ENCODE measurements around the gene OTOS.

DNA sequence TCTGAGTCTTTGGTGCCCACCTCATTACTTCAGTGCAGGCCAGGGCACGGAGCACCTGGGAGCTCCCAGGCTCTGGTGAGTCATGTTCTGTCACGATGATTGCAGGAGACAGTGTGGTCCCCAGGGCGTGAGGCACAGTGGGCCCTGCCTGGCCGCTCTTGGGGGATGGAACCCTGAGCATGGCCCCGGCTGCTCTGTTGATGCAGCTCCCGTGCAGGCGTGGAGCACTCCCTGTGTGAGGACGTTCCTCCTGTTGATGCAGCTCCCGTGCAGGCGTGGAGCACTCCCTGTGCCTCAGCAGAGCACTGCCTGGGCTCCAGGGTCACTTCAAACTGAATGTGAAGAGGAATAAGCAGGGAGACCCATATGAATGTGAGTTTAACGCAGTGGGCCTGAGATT, 34.5 kb downstream of the OTOS start:
- TF ChIP-seq, protein P1, sequence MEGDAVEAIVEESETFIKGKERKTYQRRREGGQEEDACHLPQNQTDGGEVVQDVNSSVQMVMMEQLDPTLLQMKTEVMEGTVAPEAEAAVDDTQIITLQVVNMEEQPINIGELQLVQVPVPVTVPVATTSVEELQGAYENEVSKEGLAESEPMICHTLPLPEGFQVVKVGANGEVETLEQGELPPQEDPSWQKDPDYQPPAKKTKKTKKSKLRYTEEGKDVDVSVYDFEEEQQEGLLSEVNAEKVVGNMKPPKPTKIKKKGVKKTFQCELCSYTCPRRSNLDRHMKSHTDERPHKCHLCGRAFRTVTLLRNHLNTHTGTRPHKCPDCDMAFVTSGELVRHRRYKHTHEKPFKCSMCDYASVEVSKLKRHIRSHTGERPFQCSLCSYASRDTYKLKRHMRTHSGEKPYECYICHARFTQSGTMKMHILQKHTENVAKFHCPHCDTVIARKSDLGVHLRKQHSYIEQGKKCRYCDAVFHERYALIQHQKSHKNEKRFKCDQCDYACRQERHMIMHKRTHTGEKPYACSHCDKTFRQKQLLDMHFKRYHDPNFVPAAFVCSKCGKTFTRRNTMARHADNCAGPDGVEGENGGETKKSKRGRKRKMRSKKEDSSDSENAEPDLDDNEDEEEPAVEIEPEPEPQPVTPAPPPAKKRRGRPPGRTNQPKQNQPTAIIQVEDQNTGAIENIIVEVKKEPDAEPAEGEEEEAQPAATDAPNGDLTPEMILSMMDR (IDR thresholded peaks at IDR 0.05; ENCODE audit: poor library complexity, severe bottlenecking), result no peak
- no peak for TF ChIP-seq POLR2AphosphoS5 (IDR thresholded peaks at IDR 0.05)
- no peak for TF ChIP-seq EZH2 (IDR thresholded peaks at IDR 0.05; ENCODE audit: borderline replicate concordance, insufficient read depth, low read length, poor library complexity, severe bottlenecking)
- TF ChIP-seq TAF1 (IDR thresholded peaks at IDR 0.05; ENCODE audit: low read depth), result no peak
- TF ChIP-seq EP300 (conservative IDR thresholded peaks at IDR 0.05; ENCODE audit: poor library complexity, severe bottlenecking), result no peak
- TF ChIP-seq, protein P2, sequence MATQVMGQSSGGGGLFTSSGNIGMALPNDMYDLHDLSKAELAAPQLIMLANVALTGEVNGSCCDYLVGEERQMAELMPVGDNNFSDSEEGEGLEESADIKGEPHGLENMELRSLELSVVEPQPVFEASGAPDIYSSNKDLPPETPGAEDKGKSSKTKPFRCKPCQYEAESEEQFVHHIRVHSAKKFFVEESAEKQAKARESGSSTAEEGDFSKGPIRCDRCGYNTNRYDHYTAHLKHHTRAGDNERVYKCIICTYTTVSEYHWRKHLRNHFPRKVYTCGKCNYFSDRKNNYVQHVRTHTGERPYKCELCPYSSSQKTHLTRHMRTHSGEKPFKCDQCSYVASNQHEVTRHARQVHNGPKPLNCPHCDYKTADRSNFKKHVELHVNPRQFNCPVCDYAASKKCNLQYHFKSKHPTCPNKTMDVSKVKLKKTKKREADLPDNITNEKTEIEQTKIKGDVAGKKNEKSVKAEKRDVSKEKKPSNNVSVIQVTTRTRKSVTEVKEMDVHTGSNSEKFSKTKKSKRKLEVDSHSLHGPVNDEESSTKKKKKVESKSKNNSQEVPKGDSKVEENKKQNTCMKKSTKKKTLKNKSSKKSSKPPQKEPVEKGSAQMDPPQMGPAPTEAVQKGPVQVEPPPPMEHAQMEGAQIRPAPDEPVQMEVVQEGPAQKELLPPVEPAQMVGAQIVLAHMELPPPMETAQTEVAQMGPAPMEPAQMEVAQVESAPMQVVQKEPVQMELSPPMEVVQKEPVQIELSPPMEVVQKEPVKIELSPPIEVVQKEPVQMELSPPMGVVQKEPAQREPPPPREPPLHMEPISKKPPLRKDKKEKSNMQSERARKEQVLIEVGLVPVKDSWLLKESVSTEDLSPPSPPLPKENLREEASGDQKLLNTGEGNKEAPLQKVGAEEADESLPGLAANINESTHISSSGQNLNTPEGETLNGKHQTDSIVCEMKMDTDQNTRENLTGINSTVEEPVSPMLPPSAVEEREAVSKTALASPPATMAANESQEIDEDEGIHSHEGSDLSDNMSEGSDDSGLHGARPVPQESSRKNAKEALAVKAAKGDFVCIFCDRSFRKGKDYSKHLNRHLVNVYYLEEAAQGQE (IDR thresholded peaks at IDR 0.05; ENCODE audit: borderline replicate concordance), result no peak
- no peak for TF ChIP-seq RAD21 (conservative IDR thresholded peaks at IDR 0.05)

All from neural cell (in vitro differentiated cells).